Measurements from ENCODE around the gene FBLL1.
A peak's percentile ranks its signal among the peaks of the same experiment; 100 is the strongest.

DNA sequence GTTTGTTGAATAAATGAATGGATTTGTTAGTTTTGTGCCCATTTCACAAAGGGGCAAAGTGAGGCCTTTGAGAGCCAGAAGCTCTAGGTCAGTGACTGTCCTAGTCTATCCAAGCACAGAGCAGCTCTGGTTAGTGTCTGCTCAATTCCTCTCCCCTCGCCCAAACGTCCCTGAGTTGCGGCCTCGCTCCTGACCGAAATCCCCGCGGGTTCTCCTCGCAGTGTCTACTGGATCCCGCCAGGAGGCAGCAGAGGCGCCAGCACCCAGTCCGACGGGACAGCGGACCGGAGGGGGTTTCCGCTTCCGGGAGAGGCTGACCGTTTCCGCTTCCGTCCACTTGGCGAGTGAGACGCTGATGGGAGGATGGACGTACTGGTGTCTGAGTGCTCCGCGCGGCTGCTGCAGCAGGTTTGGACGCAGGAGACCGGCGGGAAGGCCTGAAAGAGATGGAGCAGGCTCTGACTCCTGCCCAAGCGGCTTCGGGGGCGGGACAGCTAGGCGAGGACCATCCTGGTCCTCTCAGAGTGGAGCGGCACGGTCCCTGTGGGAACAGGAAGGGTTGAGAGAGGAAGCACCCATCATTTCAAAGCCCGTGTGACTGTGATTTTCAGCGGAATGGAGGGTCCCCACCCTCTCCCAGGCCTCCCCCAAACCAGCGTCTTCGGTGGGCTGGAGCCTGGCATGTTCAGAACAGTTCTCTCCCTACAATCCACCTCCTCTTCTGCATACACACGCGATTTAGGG lies 42.8 kb upstream of the FBLL1 start, which contains the start of gene RARS1:
- TF ChIP-seq, protein P1, sequence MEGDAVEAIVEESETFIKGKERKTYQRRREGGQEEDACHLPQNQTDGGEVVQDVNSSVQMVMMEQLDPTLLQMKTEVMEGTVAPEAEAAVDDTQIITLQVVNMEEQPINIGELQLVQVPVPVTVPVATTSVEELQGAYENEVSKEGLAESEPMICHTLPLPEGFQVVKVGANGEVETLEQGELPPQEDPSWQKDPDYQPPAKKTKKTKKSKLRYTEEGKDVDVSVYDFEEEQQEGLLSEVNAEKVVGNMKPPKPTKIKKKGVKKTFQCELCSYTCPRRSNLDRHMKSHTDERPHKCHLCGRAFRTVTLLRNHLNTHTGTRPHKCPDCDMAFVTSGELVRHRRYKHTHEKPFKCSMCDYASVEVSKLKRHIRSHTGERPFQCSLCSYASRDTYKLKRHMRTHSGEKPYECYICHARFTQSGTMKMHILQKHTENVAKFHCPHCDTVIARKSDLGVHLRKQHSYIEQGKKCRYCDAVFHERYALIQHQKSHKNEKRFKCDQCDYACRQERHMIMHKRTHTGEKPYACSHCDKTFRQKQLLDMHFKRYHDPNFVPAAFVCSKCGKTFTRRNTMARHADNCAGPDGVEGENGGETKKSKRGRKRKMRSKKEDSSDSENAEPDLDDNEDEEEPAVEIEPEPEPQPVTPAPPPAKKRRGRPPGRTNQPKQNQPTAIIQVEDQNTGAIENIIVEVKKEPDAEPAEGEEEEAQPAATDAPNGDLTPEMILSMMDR (IDR thresholded peaks at IDR 0.05) = peak; percentile 90
- TF ChIP-seq FOXM1 (IDR thresholded peaks at IDR 0.05; ENCODE audit: low read depth) (no peak), RAD21 (IDR thresholded peaks at IDR 0.05; ENCODE audit: low read length) (peak; percentile 72), JUND (IDR thresholded peaks at IDR 0.05) (no peak), GABPA (IDR thresholded peaks at IDR 0.05; ENCODE audit: low read depth) (peak; percentile 100), MXI1 (IDR thresholded peaks at IDR 0.05; ENCODE audit: low read depth, low read length) (peak; percentile 66; the same call in 1 of the 2 replicates)
- TF ChIP-seq, protein P2, sequence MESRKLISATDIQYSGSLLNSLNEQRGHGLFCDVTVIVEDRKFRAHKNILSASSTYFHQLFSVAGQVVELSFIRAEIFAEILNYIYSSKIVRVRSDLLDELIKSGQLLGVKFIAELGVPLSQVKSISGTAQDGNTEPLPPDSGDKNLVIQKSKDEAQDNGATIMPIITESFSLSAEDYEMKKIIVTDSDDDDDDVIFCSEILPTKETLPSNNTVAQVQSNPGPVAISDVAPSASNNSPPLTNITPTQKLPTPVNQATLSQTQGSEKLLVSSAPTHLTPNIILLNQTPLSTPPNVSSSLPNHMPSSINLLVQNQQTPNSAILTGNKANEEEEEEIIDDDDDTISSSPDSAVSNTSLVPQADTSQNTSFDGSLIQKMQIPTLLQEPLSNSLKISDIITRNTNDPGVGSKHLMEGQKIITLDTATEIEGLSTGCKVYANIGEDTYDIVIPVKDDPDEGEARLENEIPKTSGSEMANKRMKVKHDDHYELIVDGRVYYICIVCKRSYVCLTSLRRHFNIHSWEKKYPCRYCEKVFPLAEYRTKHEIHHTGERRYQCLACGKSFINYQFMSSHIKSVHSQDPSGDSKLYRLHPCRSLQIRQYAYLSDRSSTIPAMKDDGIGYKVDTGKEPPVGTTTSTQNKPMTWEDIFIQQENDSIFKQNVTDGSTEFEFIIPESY (IDR thresholded peaks at IDR 0.05; ENCODE audit: borderline replicate concordance, low read depth) = no peak

All from SK-N-SH (cell line).